ENCODE results near the gene TRAPPC3L. TPM values are rescaled to one million over a fixed set of nuclear protein-coding genes. Genes with fewer than 3 reads are reported as not detected.

Gene TRAPPC3L
- polyA plus RNA-seq, 2 of the 4 experiments (the other 2 are of a cell fraction): not detected

DNA sequence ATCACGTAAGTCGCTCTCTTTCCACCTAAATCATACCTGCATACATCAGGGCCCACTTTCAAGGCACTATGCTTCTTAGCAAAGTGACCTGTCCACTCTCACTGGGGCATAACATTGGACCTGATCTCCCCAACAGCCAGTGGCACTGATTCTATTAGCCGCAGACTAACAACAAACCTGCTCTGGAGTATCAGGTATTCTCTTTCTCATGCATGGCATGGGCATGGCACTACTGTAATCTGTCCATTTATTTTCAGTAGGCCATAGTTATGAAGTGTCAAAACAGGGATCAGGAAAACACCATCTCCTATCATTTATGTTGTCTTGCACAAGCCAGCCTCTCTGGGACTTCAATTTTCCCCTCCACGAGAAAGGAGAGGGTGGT, 16.5 kb upstream of the TRAPPC3L start:
- CTCF ChIA-PET: interaction anchor here (1.0 to 8.1 kb wide), 7 partner anchors 9 to 346 kb away, joined by 4 to 80 read pairs (median 6); partner anchors contain the start of gene RWDD1
- no peak for FAIRE-seq

GRCh38 chr6:116561377-116562018, 16.0 kb upstream of the TRAPPC3L start:
- ChIA-PET POLR2A (no interaction called here), CTCF (interaction anchor here (0.6 to 8.1 kb wide), 32 partner anchors 9 to 345 kb away, joined by 3 to 80 read pairs (median 4); partner anchors contain the start of genes CALHM5, RWDD1 and TSPYL1)
- Histone ChIP-seq H3K9me3 (no peaks in the 10 kb centered on the region), H3K27ac (no peak overlapping the region), H3K4me2 (no peak overlapping the region), H3K4me1 (peaks cover 26% of the 10 kb centered on the region), H3K4me3 (no peak overlapping the region)
- FAIRE-seq: no peak
- ATAC-seq: peak; percentile 55 to 76; a peak in 4 of 6 replicates
- TF ChIP-seq SMC3 (IDR thresholded peaks at IDR 0.05): peak; percentile 80
- peak; percentile 81 for TF ChIP-seq RAD21 (conservative IDR thresholded peaks at IDR 0.05 in 1 of 2, IDR thresholded peaks at IDR 0.05 in 1 of 2)
- no peak for TF ChIP-seq NPAS2 (CRISPR knock-in tag; IDR thresholded peaks at IDR 0.05; ENCODE audit: borderline replicate concordance)
- TF ChIP-seq, protein P1, sequence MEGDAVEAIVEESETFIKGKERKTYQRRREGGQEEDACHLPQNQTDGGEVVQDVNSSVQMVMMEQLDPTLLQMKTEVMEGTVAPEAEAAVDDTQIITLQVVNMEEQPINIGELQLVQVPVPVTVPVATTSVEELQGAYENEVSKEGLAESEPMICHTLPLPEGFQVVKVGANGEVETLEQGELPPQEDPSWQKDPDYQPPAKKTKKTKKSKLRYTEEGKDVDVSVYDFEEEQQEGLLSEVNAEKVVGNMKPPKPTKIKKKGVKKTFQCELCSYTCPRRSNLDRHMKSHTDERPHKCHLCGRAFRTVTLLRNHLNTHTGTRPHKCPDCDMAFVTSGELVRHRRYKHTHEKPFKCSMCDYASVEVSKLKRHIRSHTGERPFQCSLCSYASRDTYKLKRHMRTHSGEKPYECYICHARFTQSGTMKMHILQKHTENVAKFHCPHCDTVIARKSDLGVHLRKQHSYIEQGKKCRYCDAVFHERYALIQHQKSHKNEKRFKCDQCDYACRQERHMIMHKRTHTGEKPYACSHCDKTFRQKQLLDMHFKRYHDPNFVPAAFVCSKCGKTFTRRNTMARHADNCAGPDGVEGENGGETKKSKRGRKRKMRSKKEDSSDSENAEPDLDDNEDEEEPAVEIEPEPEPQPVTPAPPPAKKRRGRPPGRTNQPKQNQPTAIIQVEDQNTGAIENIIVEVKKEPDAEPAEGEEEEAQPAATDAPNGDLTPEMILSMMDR (IDR thresholded peaks at IDR 0.05): peak; percentile 84
- DNase-seq (ENCODE audit: low read depth in 1 of 2, low spot score in 1 of 2): peak; percentile 9 to 55
- WGBS (ENCODE audit: missing lambda C conversion rate): 49% methylated on average over 9 of the region's 9 CpGs

More for the DNA sequence above, 16.5 kb upstream of the TRAPPC3L start:
- POLR2A ChIA-PET: no interaction called here
- WGBS (ENCODE audit: missing lambda C conversion rate): 80% methylated on average over 4 of the region's 4 CpGs
- DNase-seq (ENCODE audit: low read depth in 1 of 2, low spot score in 1 of 2) (no peak), ATAC-seq (no peak)
- TF ChIP-seq, protein P1 (IDR thresholded peaks at IDR 0.05): no peak
- TF ChIP-seq HOXB13 (CRISPR knock-in tag; IDR thresholded peaks at IDR 0.05; ENCODE audit: low read depth) (no peak), ZSCAN20 (CRISPR knock-in tag; IDR thresholded peaks at IDR 0.05) (no peak), HES2 (IDR thresholded peaks at IDR 0.05) (no peak), POLR2A (IDR thresholded peaks at IDR 0.05; ENCODE audit: low read length) (no peak), CHD4 (IDR thresholded peaks at IDR 0.05; ENCODE audit: borderline replicate concordance) (no peak), CBX8 (IDR thresholded peaks at IDR 0.05) (no peak), FOSL2 (IDR thresholded peaks at IDR 0.05) (no peak), FOSL2 (CRISPR knock-in tag; IDR thresholded peaks at IDR 0.05) (no peak), ATOH8 (CRISPR knock-in tag; IDR thresholded peaks at IDR 0.05; ENCODE audit: low read depth) (no peak)
- Histone ChIP-seq H3K9me3 (no peaks in the 10 kb centered on the region), H3K4me2 (no peak overlapping the region), H3K4me1 (peaks cover 21% of the 10 kb centered on the region), H3K27ac (no peak overlapping the region), H3K4me3 (no peak overlapping the region)

GRCh38 chr6:116560130-116560529, 14.6 kb upstream of the TRAPPC3L start:
- no peaks in the 10 kb centered on the region for H3K9me3 ChIP-seq
- no peak overlapping the region for H3K4me2 ChIP-seq
- DNase-seq (ENCODE audit: low read depth in 1 of 2, low spot score in 1 of 2): no peak
- CTCF ChIA-PET: interaction anchor here (1.1 to 8.1 kb wide), 13 partner anchors 14 to 298 kb away, joined by 3 to 80 read pairs (median 9); partner anchors contain the start of gene CALHM5
- no peak overlapping the region for H3K27ac ChIP-seq
- H3K4me1 ChIP-seq: peaks cover 36% of the 10 kb centered on the region
- WGBS (ENCODE audit: missing lambda C conversion rate): 74% methylated on average over 2 of the region's 2 CpGs
- FAIRE-seq: no peak
- no peak for ATAC-seq
- POLR2A ChIA-PET: no interaction called here
- H3K4me3 ChIP-seq: no peak overlapping the region
- TF ChIP-seq HOXA7 (CRISPR knock-in tag; IDR thresholded peaks at IDR 0.05) (no peak), ATOH8 (CRISPR knock-in tag; IDR thresholded peaks at IDR 0.05; ENCODE audit: low read depth) (no peak), MAX (IDR thresholded peaks at IDR 0.05) (no peak), CBX8 (IDR thresholded peaks at IDR 0.05) (no peak), JUN (IDR thresholded peaks at IDR 0.05) (no peak), SMC3 (IDR thresholded peaks at IDR 0.05) (no peak), POLR2AphosphoS2 (conservative IDR thresholded peaks at IDR 0.05; ENCODE audit: low read length) (no peak), NFE2L2 (conservative IDR thresholded peaks at IDR 0.05; ENCODE audit: low read length) (no peak), KDM5A (IDR thresholded peaks at IDR 0.05) (no peak), JUNB (IDR thresholded peaks at IDR 0.05) (no peak), CHD2 (IDR thresholded peaks at IDR 0.05; ENCODE audit: low read length, partially characterized antibody) (no peak), RCOR1 (IDR thresholded peaks at IDR 0.05; ENCODE audit: low read depth, low read length) (no peak), RNF2 (IDR thresholded peaks at IDR 0.05; ENCODE audit: borderline replicate concordance, low read depth) (no peak), HES2 (IDR thresholded peaks at IDR 0.05) (no peak), USF2 (IDR thresholded peaks at IDR 0.05) (no peak), HDAC2 (IDR thresholded peaks at IDR 0.05) (no peak), RARB (CRISPR knock-in tag; IDR thresholded peaks at IDR 0.05) (no peak), ZC3H11A (IDR thresholded peaks at IDR 0.05) (no peak)

Measured in A549 (cell line).